ENCODE data around the gene CLEC12A. TPM values are rescaled to one million over a fixed set of nuclear protein-coding genes. Genes with fewer than 3 reads are reported as not detected.

Gene CLEC12A
- total RNA-seq, 1 donor from 2014 or later, result not detected

GRCh38 chr12:10001171-10001776, 30.1 kb downstream of the CLEC12A start:
- Histone ChIP-seq H2AFZ (replicated peaks) (no peak overlapping the region), H3K9me3 (ENCODE audit: low read depth) (no peaks in the 10 kb centered on the region), H3K36me3 (no peaks in the 10 kb centered on the region), H3F3A (ENCODE audit: low read depth) (no peaks in the 10 kb centered on the region), H3K4me1 (no peaks in the 10 kb centered on the region), H3K27me3 (no peaks in the 10 kb centered on the region), H3K27ac (no peak overlapping the region), H3K9ac (no peak overlapping the region), H3K4me3 (no peak overlapping the region), H3K4me2 (no peak overlapping the region), H3K79me2 (ENCODE audit: low read depth) (no peaks in the 10 kb centered on the region), H4K20me1 (ENCODE audit: low read depth) (no peaks in the 10 kb centered on the region)
- no peak overlapping the region for H3K27ac Mint-ChIP-seq
- no peak overlapping the region for H3K4me3 Mint-ChIP-seq
- DNase-seq (ENCODE audit: low spot score), result no peak
- TF ChIP-seq EZH2phosphoT487 (IDR thresholded peaks at IDR 0.05), result no peak
- TF ChIP-seq CTCF (IDR thresholded peaks at IDR 0.05), result no peak
- TF ChIP-seq EZH2 (IDR thresholded peaks at IDR 0.05), result no peak
- no peaks in the 10 kb centered on the region for H3K4me1 Mint-ChIP-seq
- H3K9me3 Mint-ChIP-seq, result no peaks in the 10 kb centered on the region
- H3K27me3 Mint-ChIP-seq (ENCODE audit: insufficient read depth, low read depth), result no peaks in the 10 kb centered on the region
- no peaks in the 10 kb centered on the region for H3K36me3 Mint-ChIP-seq

GRCh38 chr12:10012630-10013330, 41.6 kb downstream of the CLEC12A start:
- Histone ChIP-seq H3K4me3 (no peak overlapping the region), H3K4me2 (no peak overlapping the region), H3K36me3 (no peaks in the 10 kb centered on the region), H4K20me1 (ENCODE audit: low read depth) (no peaks in the 10 kb centered on the region), H3K27me3 (no peaks in the 10 kb centered on the region), H3K9me3 (ENCODE audit: low read depth) (no peaks in the 10 kb centered on the region), H3F3A (ENCODE audit: low read depth) (no peaks in the 10 kb centered on the region), H3K27ac (no peak overlapping the region), H3K4me1 (no peaks in the 10 kb centered on the region), H3K9ac (no peak overlapping the region), H3K79me2 (ENCODE audit: low read depth) (no peaks in the 10 kb centered on the region), H2AFZ (replicated peaks) (no peak overlapping the region)
- no peaks in the 10 kb centered on the region for H3K27me3 Mint-ChIP-seq (ENCODE audit: insufficient read depth, low read depth)
- TF ChIP-seq EZH2phosphoT487 (IDR thresholded peaks at IDR 0.05) (no peak), CTCF (IDR thresholded peaks at IDR 0.05) (no peak), EZH2 (IDR thresholded peaks at IDR 0.05) (no peak)
- H3K4me3 Mint-ChIP-seq, result no peak overlapping the region
- H3K4me1 Mint-ChIP-seq, result peaks cover 5% of the 10 kb centered on the region
- no peak for DNase-seq (ENCODE audit: low spot score)
- no peak overlapping the region for H3K27ac Mint-ChIP-seq
- no peaks in the 10 kb centered on the region for H3K9me3 Mint-ChIP-seq
- H3K36me3 Mint-ChIP-seq, result no peaks in the 10 kb centered on the region

GRCh38 chr12:10015450-10015849, 44.2 kb downstream of the CLEC12A start:
- Histone ChIP-seq H3K4me1 (no peaks in the 10 kb centered on the region), H3K4me2 (no peak overlapping the region), H3K79me2 (ENCODE audit: low read depth) (no peaks in the 10 kb centered on the region), H3F3A (ENCODE audit: low read depth) (no peaks in the 10 kb centered on the region), H3K27me3 (no peaks in the 10 kb centered on the region), H3K4me3 (no peak overlapping the region), H2AFZ (replicated peaks) (no peak overlapping the region), H3K9ac (no peak overlapping the region), H3K9me3 (ENCODE audit: low read depth) (no peaks in the 10 kb centered on the region), H3K27ac (no peak overlapping the region), H3K36me3 (no peaks in the 10 kb centered on the region), H4K20me1 (ENCODE audit: low read depth) (no peaks in the 10 kb centered on the region)
- DNase-seq (ENCODE audit: low spot score), result no peak
- Mint-ChIP-seq H3K4me1 (peaks cover 5% of the 10 kb centered on the region), H3K36me3 (no peaks in the 10 kb centered on the region), H3K27me3 (ENCODE audit: insufficient read depth, low read depth) (no peaks in the 10 kb centered on the region), H3K27ac (no peak overlapping the region), H3K9me3 (no peaks in the 10 kb centered on the region), H3K4me3 (no peak overlapping the region)
- TF ChIP-seq EZH2phosphoT487 (IDR thresholded peaks at IDR 0.05) (no peak), EZH2 (IDR thresholded peaks at IDR 0.05) (no peak), CTCF (IDR thresholded peaks at IDR 0.05) (no peak)
